Neuronal stem cell (in vitro differentiated cells): ENCODE measurements around the gene ZNF653.
"Not testable (repeated sequence)": the region's sequence is repeated elsewhere in the genome, so short reads cannot be mapped to it uniquely, and the experiment has no call there.

ENCODE experiments used
- DNase-seq: peaks from one replicate; pipeline ENCODE4 v3.0.0-alpha.2; 2013; ENCODE audit warnings: low spot score
- H2AFZ ChIP-seq: one replicate; pipeline ENCODE4 v1.6.1; 2013; ENCODE audit warnings: mild to moderate bottlenecking, low read length, inconsistent platforms
- H2AK5ac ChIP-seq: 2 replicates; pipeline ENCODE4 v1.6.1; 2013; ENCODE audit warnings: low read depth, mild to moderate bottlenecking, inconsistent platforms, low read length, moderate library complexity, mixed read lengths
- H2BK120ac ChIP-seq: 2 replicates; pipeline ENCODE4 v1.6.1; 2013; ENCODE audit warnings: low read depth, mild to moderate bottlenecking, inconsistent platforms, low read length, moderate library complexity, mixed read lengths
- H2BK12ac ChIP-seq: one replicate; pipeline ENCODE4 v1.6.1; 2013; ENCODE audit warnings: low read length, inconsistent platforms
- H2BK15ac ChIP-seq: 2 replicates; pipeline ENCODE4 v1.6.1; 2013; ENCODE audit warnings: mild to moderate bottlenecking, low read length, inconsistent platforms, mixed read lengths
- H2BK5ac ChIP-seq: one replicate; pipeline ENCODE4 v1.6.1; 2013; ENCODE audit warnings: inconsistent platforms, mild to moderate bottlenecking, low read length, moderate library complexity
- H3K14ac ChIP-seq: one replicate; pipeline ENCODE4 v1.6.1; 2013; ENCODE audit warnings: low read length, inconsistent platforms
- H3K18ac ChIP-seq: 2 replicates; pipeline ENCODE4 v1.6.1; 2013; ENCODE audit warnings: low read length, inconsistent platforms
- H3K23ac ChIP-seq: 2 replicates; pipeline ENCODE4 v1.6.1; 2013; ENCODE audit warnings: low read depth, mild to moderate bottlenecking, mixed read lengths, low read length, inconsistent platforms; ENCODE audit not compliant: poor library complexity
- H3K27ac ChIP-seq: replicated peaks from 3 replicates; pipeline ENCODE4 v1.5.1; 2013; ENCODE audit warnings: low read length, inconsistent platforms
- H3K27me3 ChIP-seq, 3 experiments: 2 replicates each; pipeline ENCODE4 v1.6.1; 2013; ENCODE audit warnings: low read length in 3 of 3, mild to moderate bottlenecking in 2 of 3, inconsistent platforms in 1 of 3, low read depth in 1 of 3, mixed read lengths in 1 of 3, moderate library complexity in 1 of 3; ENCODE audit not compliant: control insufficient read depth in 3 of 3, insufficient read depth in 3 of 3
- H3K36me3 ChIP-seq, 2 donors: replicated peaks in 1 of 2; 2 replicates each; pipeline ENCODE4 v1.6.1; 2013; ENCODE audit warnings: low read length in 2 of 2; ENCODE audit not compliant: control insufficient read depth in 2 of 2, insufficient read depth in 2 of 2
- H3K4ac ChIP-seq: 2 replicates; pipeline ENCODE4 v1.6.1; 2013; ENCODE audit warnings: inconsistent platforms, mild to moderate bottlenecking, low read length, moderate library complexity
- H3K4me1 ChIP-seq, 2 donors: 1 replicate in 1 of 2; 2 replicates in 1 of 2; pipeline ENCODE4 v1.6.1; 2013; ENCODE audit warnings: low read length in 2 of 2, low read depth in 1 of 2; ENCODE audit not compliant: control insufficient read depth in 2 of 2, insufficient read depth in 1 of 2
- H3K4me2 ChIP-seq: one replicate; pipeline ENCODE4 v1.6.1; 2013; ENCODE audit warnings: mild to moderate bottlenecking, low read length, inconsistent platforms; ENCODE audit not compliant: insufficient read depth, poor library complexity, severe bottlenecking
- H3K4me3 ChIP-seq, 2 donors: 2 replicates each; pipeline ENCODE4 v1.5.1; 2013; ENCODE audit warnings: low read length in 2 of 2, mild to moderate bottlenecking in 2 of 2, inconsistent platforms in 1 of 2, moderate library complexity in 1 of 2
- H3K79me1 ChIP-seq: one replicate; pipeline ENCODE4 v1.6.1; 2013; ENCODE audit warnings: low read depth, mild to moderate bottlenecking, inconsistent platforms, low read length, moderate library complexity
- H3K9ac ChIP-seq: one replicate; pipeline ENCODE4 v1.6.1; 2013; ENCODE audit warnings: mild to moderate bottlenecking, low read depth, low read length, inconsistent platforms; ENCODE audit not compliant: poor library complexity
- H3K9me3 ChIP-seq, 2 donors: replicated peaks in 1 of 2; 2 replicates each; pipeline versions ENCODE3 to v1.6.1; 2013; ENCODE audit warnings: low read length in 2 of 2, mild to moderate bottlenecking in 2 of 2, inconsistent platforms in 1 of 2, low read depth in 1 of 2, mixed read lengths in 1 of 2, moderate library complexity in 1 of 2; ENCODE audit not compliant: control insufficient read depth in 2 of 2, insufficient read depth in 1 of 2
- H4K8ac ChIP-seq: one replicate; pipeline ENCODE4 v1.6.1; 2013; ENCODE audit warnings: low read depth, mild to moderate bottlenecking, inconsistent platforms, low read length, moderate library complexity
- H4K91ac ChIP-seq: one replicate; pipeline ENCODE4 v1.6.1; 2013; ENCODE audit warnings: low read length, low read depth, mild to moderate bottlenecking, inconsistent platforms; ENCODE audit not compliant: poor library complexity
- WGBS, 2 donors: extraction: QIAGEN DNeasy Blood & Tissue Kit; methylation state at CpG; one replicate each; pipeline ENCODE4 v1.1.7; 2013; ENCODE audit warnings: missing lambda C conversion rate in 2 of 2, mixed read lengths in 1 of 2; ENCODE audit not compliant: insufficient read length in 2 of 2, insufficient replicate concordance in 1 of 2; ENCODE audit errors: extremely low coverage in 2 of 2; 5-methylcytosine and 5-hydroxymethylcytosine counted together

Gene ZNF653

GRCh38 chr19:11457115-11457514 lies 48.5 kb downstream of the ZNF653 start:
- no peak overlapping the region for H4K8ac ChIP-seq
- no peak for DNase-seq
- H3K23ac ChIP-seq: no peak overlapping the region
- H2BK120ac ChIP-seq: no peak overlapping the region
- H3K14ac ChIP-seq: no peak overlapping the region
- H3K27ac ChIP-seq: no peak overlapping the region
- H3K9me3 ChIP-seq: no peaks in the 10 kb centered on the region
- H2AFZ ChIP-seq: no peak overlapping the region
- no peak overlapping the region for H3K4ac ChIP-seq
- H3K4me2 ChIP-seq: no peak overlapping the region
- no peak overlapping the region for H4K91ac ChIP-seq
- peaks cover 2 to 7% of the 10 kb centered on the region in 2 donors for H3K4me1 ChIP-seq
- no peak overlapping the region for H2BK12ac ChIP-seq
- no peaks in the 10 kb centered on the region for H3K27me3 ChIP-seq
- H2BK15ac ChIP-seq: no peak overlapping the region
- H3K4me3 ChIP-seq: no peak overlapping the region
- H2AK5ac ChIP-seq: no peak overlapping the region
- H3K18ac ChIP-seq: no peak overlapping the region
- peaks cover 0 to 81% of the 10 kb centered on the region in 2 donors for H3K36me3 ChIP-seq
- no peaks in the 10 kb centered on the region for H3K79me1 ChIP-seq
- WGBS, 2 donors: no CpG with 5 or more reads among the region's 18 CpGs
- H2BK5ac ChIP-seq: no peak overlapping the region
- no peak overlapping the region for H3K9ac ChIP-seq

GRCh38 chr19:11456659-11457058 lies 49.0 kb downstream of the ZNF653 start:
- Histone ChIP-seq H2AK5ac (no peak overlapping the region), H3K23ac (no peak overlapping the region), H2BK12ac (no peak overlapping the region), H2BK5ac (no peak overlapping the region), H4K91ac (no peak overlapping the region), H3K18ac (no peak overlapping the region), H4K8ac (no peak overlapping the region), H3K4me1 (peaks cover 6 to 10% of the 10 kb centered on the region in 2 donors), H3K27me3 (no peaks in the 10 kb centered on the region), H2AFZ (no peak overlapping the region), H3K27ac (no peak overlapping the region), H3K9ac (no peak overlapping the region), H3K4me3 (no peak overlapping the region), H3K14ac (no peak overlapping the region), H3K4me2 (no peak overlapping the region), H2BK15ac (no peak overlapping the region), H3K79me1 (no peaks in the 10 kb centered on the region), H3K9me3 (no peaks in the 10 kb centered on the region), H2BK120ac (no peak overlapping the region), H3K36me3 (peaks cover 0 to 80% of the 10 kb centered on the region in 2 donors), H3K4ac (no peak overlapping the region)
- WGBS, 2 donors: no CpG with 5 or more reads among the region's 7 CpGs
- DNase-seq: no peak

- H4K8ac ChIP-seq, H2BK15ac ChIP-seq, H4K91ac ChIP-seq, DNase-seq, H2BK5ac ChIP-seq, H2AFZ ChIP-seq, H3K4ac ChIP-seq, H3K23ac ChIP-seq, H3K4me2 ChIP-seq, H2BK120ac ChIP-seq, H3K14ac ChIP-seq, H3K18ac ChIP-seq, H3K27me3 ChIP-seq, H3K9me3 ChIP-seq, H3K27ac ChIP-seq, H2BK12ac ChIP-seq, H3K79me1 ChIP-seq, H3K9ac ChIP-seq, H3K4me3 ChIP-seq, H2AK5ac ChIP-seq: not testable (repeated sequence)
- H3K4me1 ChIP-seq: peaks cover 15 to 16% of the 10 kb centered on the region in 2 donors
- H3K36me3 ChIP-seq: peaks cover 0 to 75% of the 10 kb centered on the region in 2 donors
- no CpG with 5 or more reads among the region's 9 CpGs for WGBS, 2 donors
Observed at GRCh38 chr19:11455233-11455554, 50.4 kb downstream of the ZNF653 start.

- peak overlapping the region; percentile 29 for H4K8ac ChIP-seq
- peak overlapping the region; percentile 90 for H3K14ac ChIP-seq
- DNase-seq: no peak
- no peak overlapping the region for H2AFZ ChIP-seq
- no peaks in the 10 kb centered on the region for H3K9me3 ChIP-seq
- H3K27me3 ChIP-seq: no peaks in the 10 kb centered on the region
- H3K79me1 ChIP-seq: peaks cover 1% of the 10 kb centered on the region
- H3K23ac ChIP-seq: peak overlapping the region; percentile 91
- peak overlapping the region; percentile 99 for H2BK15ac ChIP-seq
- peak overlapping the region; percentile 76 for H2BK5ac ChIP-seq
- H4K91ac ChIP-seq: peak overlapping the region; percentile 79
- H2BK120ac ChIP-seq: no peak overlapping the region
- H2BK12ac ChIP-seq: peak overlapping the region; percentile 99
- peaks cover 15 to 16% of the 10 kb centered on the region in 2 donors for H3K4me1 ChIP-seq
- H3K4me3 ChIP-seq: peak overlapping the region in 1 of 2 donors; percentile 14
- peak overlapping the region; percentile 19 for H3K27ac ChIP-seq
- peak overlapping the region; percentile 97 for H3K18ac ChIP-seq
- peak overlapping the region; percentile 77 for H3K9ac ChIP-seq
- peak overlapping the region; percentile 95 for H3K4ac ChIP-seq
- no peak overlapping the region for H3K4me2 ChIP-seq
- peak overlapping the region; percentile 100 for H2AK5ac ChIP-seq
- peaks cover 5 to 77% of the 10 kb centered on the region in 2 donors for H3K36me3 ChIP-seq
- WGBS, 2 donors: no CpG with 5 or more reads among the region's 27 CpGs
Observed at GRCh38 chr19:11453468-11454341, 51.9 kb downstream of the ZNF653 start.
